Tibial nerve (tissue), 4 donors: ENCODE results near the gene MEP1A. TPM values are rescaled to one million over a fixed set of nuclear protein-coding genes. Genes with fewer than 3 reads are reported as not detected.
A peak's percentile ranks its signal among the peaks of the same experiment; 100 is the strongest.
"Not testable (repeated sequence)": the region's sequence is repeated elsewhere in the genome, so short reads cannot be mapped to it uniquely, and the experiment has no call there.

Experiments
- DNase-seq, 2 donors: peaks; one replicate each; pipeline ENCODE4 v3.0.0-alpha.2; 2019; ENCODE audit warnings: low spot score in 2 of 2
- H3K27ac ChIP-seq, 4 donors: fragments of 200-600 bp; sonication (generic) in 3 of 4; one replicate each; pipeline ENCODE4 v1.5.1; 2017 to 2019; ENCODE audit warnings: mild to moderate bottlenecking in 1 of 4
- H3K27me3 ChIP-seq, 2 donors: fragments of 200-600 bp; sonication (generic) in 1 of 2; one replicate each; pipeline versions ENCODE4 v1.5.1 to v1.6.0; 2017 to 2019
- H3K36me3 ChIP-seq, 3 donors: fragments of 200-600 bp; sonication (generic); one replicate each; pipeline ENCODE4 v1.5.1; 2018 to 2019
- H3K4me1 ChIP-seq, 4 donors: fragments of 200-600 bp; sonication (generic) in 3 of 4; one replicate each; pipeline ENCODE4 v1.5.1; 2017 to 2019
- H3K4me3 ChIP-seq, 4 donors: fragments of 200-600 bp; sonication (generic) in 3 of 4; one replicate each; pipeline ENCODE4 v1.5.1; 2017 to 2019; ENCODE audit warnings: mild to moderate bottlenecking in 1 of 4, moderate library complexity in 1 of 4
- H3K9me3 ChIP-seq, 4 donors: fragments of 200-600 bp; sonication (generic) in 3 of 4; one replicate each; pipeline ENCODE4 v1.5.1; 2017 to 2019
- CTCF ChIP-seq, 5 experiments: fragments of 200-600 bp in 3 of 5; fragments of 450-650 bp in 2 of 5; sonication (generic) in 3 of 5; IDR thresholded peaks; one replicate each; pipeline ENCODE4 v1.5.1; 2016 to 2019; ENCODE audit warnings: antibody characterized with exemption in 5 of 5, mild to moderate bottlenecking in 3 of 5, moderate library complexity in 2 of 5
- EP300 ChIP-seq, 2 donors: sonication (generic); formaldehyde crosslinking; IDR thresholded peaks; one replicate each; pipeline ENCODE4 v1.6.1; 2017; ENCODE audit warnings: antibody characterized with exemption in 2 of 2, mild to moderate bottlenecking in 1 of 2
- POLR2A ChIP-seq, 2 donors: fragments of 450-650 bp; IDR thresholded peaks; one replicate each; pipeline ENCODE4 v1.6.1; 2017; ENCODE audit warnings: antibody characterized with exemption in 2 of 2, mild to moderate bottlenecking in 2 of 2, moderate library complexity in 2 of 2
- WGBS, 2 donors: methylation state at CpG; one replicate each; pipeline ENCODE4 v1.1.5; 2018; 5-methylcytosine and 5-hydroxymethylcytosine counted together
- total RNA-seq, 4 donors: library from RNA; depleted of rRNA; stranded (reverse); fragments of >200 nt; gene quantifications; one replicate each; pipeline ENCODE4 v1.1.0, GENCODE V29; 2016

MEP1A gene
- total RNA-seq, 4 donors from 2014 or later: not detected

GRCh38 chr6:46850792-46851191 lies 57.6 kb downstream of the MEP1A start:
- no peak overlapping the region for H3K27ac ChIP-seq
- H3K9me3 ChIP-seq: no peaks in the 10 kb centered on the region
- H3K4me1 ChIP-seq: peaks cover 0 to 10% (median 0%) of the 10 kb centered on the region in 4 donors
- 85 to 87% methylated on average over 2 of the region's 2 CpGs for WGBS, 2 donors
- no peaks in the 10 kb centered on the region for H3K36me3 ChIP-seq
- H3K27me3 ChIP-seq: no peaks in the 10 kb centered on the region
- H3K4me3 ChIP-seq: no peak overlapping the region
- TF ChIP-seq POLR2A (IDR thresholded peaks at IDR 0.05) (no peak), CTCF (IDR thresholded peaks at IDR 0.05) (no peak), EP300 (IDR thresholded peaks at IDR 0.05) (no peak)
- DNase-seq: no peak

DNA sequence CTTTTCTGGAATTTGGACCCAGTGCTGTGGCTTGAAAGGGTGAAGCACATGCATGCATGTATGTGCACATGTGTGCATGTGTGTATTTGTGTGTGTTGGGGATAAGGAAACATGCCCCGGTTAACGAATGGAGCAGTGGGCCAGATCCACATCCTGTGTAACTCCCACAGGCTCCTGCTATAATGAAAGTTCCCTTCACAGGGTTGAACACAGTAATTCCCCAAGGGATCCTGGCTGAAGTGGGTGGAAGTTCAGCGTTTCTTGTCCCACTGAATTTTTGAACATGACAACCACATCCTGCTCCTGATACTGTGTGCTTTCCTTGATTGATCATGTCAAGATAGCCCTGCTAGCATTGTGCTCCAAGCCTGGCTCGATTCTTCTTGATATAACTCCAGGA lies 58.4 kb downstream of the MEP1A start:
- H3K4me1 ChIP-seq: peaks cover 0 to 10% (median 0%) of the 10 kb centered on the region in 4 donors
- not testable (repeated sequence) for H3K27ac ChIP-seq, H3K9me3 ChIP-seq, H3K36me3 ChIP-seq, DNase-seq, H3K4me3 ChIP-seq, H3K27me3 ChIP-seq
- 40 to 46% methylated on average over 4 of the region's 4 CpGs for WGBS, 2 donors

DNA sequence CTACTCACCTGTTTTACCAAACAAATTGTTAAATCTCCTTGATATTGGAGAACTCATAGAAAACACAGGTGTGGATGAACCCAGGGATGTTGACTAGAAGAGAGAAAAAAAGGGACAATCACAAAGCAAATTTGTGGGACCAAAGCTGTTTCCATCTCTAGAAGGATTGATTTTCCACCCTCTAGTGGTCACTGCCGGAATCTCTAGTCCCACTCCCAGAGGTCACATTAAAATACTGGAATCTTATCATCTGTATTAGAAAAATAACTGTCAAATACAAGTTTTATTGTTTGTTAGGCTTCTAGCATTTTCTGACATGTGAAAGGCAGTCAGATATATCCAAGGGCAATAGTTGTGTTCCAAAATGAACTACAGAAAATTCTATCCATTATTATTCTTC lies 62.8 kb downstream of the MEP1A start:
- H3K4me1 ChIP-seq, H3K36me3 ChIP-seq, H3K4me3 ChIP-seq, H3K27ac ChIP-seq, H3K27me3 ChIP-seq, H3K9me3 ChIP-seq: not testable (repeated sequence)
- DNase-seq: peak in 1 of 2 donors; percentile 52
- 31 to 36% methylated on average over 1 of the region's 1 CpG for WGBS, 2 donors
- peak in 3 of 5 experiments; percentile 47 to 60 (median 55) for TF ChIP-seq CTCF (IDR thresholded peaks at IDR 0.05)

DNA sequence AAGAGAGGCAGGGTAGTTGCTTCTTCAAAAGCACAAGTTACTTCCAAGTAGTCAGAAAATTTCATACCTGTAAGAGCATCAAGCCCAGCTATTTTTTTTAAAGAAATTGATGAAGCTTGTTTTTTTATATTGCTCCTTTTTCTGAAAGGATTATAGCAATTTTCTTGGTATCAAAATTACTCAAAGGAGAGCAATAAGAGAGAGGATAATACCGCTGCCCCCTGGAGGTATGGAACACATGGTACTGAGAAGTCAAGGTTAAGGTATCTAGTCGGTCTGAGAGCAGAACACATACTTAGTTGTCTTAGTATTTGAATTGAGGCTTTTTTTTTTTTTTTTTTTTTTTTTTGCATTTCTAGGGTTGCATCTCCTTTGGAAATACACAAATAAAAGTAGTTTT lies 69.2 kb downstream of the MEP1A start:
- WGBS, 2 donors: 63 to 64% methylated on average over 2 of the region's 2 CpGs
- no peak for DNase-seq
- TF ChIP-seq POLR2A (IDR thresholded peaks at IDR 0.05) (no peak), CTCF (IDR thresholded peaks at IDR 0.05) (no peak), EP300 (IDR thresholded peaks at IDR 0.05) (no peak)

DNA sequence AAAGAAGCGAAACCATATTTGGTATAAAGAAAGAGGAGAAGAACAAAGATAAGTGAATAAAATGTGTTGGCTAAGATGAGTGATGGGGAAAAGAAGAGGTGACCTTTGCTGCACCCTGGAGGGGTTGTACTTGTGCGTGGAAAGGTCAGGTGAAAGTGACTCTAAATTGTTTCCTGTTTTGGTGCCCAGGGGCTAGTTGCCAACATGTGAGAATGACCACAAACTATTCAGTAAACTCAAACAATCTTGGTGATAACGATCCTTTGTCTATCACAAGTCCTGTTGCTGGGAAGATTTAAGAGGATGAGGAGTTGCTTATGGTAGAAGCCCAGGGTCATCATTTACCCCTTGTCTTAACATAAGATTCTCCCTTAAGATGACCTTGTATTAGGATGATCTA lies 70.6 kb downstream of the MEP1A start:
- Histone ChIP-seq H3K36me3 (no peaks in the 10 kb centered on the region), H3K4me1 (no peaks in the 10 kb centered on the region)

More for the DNA sequence above, 69.2 kb downstream of the MEP1A start:
- no peaks in the 10 kb centered on the region for H3K36me3 ChIP-seq
- H3K4me3 ChIP-seq: no peak overlapping the region
- H3K9me3 ChIP-seq: no peaks in the 10 kb centered on the region
- no peaks in the 10 kb centered on the region for H3K27me3 ChIP-seq
- H3K27ac ChIP-seq: no peak overlapping the region
- no peaks in the 10 kb centered on the region for H3K4me1 ChIP-seq

More for the DNA sequence above, 70.6 kb downstream of the MEP1A start:
- 62% methylated on average over 3 of the region's 3 CpGs for WGBS, 2 donors
- no peak for DNase-seq
- Histone ChIP-seq H3K27ac (no peak overlapping the region), H3K4me3 (no peak overlapping the region), H3K9me3 (no peaks in the 10 kb centered on the region), H3K27me3 (no peaks in the 10 kb centered on the region)
- TF ChIP-seq EP300 (IDR thresholded peaks at IDR 0.05): no peak
- no peak for TF ChIP-seq POLR2A (IDR thresholded peaks at IDR 0.05)
- TF ChIP-seq CTCF (IDR thresholded peaks at IDR 0.05): no peak
